ENCODE measurements around the gene CDK6.

DNA sequence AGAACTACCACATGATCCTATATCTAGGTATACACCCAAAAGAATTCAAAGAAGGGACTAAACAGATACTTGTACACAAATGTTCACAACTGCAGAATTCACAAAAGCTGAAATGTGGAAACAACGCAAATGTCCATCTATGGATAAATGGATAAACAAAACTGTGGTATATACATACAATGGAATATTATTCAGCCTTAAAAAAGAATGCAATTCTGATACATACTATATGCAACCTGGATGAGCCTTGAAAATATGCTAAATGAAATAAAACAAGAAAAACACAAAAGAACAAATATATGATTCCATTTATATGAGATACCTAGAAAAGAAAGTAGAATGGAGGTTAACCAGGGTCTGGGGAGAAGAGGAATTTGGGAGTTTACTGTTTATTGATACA lies 253.4 kb downstream of the CDK6 start:
- TF ChIP-seq, protein P1, sequence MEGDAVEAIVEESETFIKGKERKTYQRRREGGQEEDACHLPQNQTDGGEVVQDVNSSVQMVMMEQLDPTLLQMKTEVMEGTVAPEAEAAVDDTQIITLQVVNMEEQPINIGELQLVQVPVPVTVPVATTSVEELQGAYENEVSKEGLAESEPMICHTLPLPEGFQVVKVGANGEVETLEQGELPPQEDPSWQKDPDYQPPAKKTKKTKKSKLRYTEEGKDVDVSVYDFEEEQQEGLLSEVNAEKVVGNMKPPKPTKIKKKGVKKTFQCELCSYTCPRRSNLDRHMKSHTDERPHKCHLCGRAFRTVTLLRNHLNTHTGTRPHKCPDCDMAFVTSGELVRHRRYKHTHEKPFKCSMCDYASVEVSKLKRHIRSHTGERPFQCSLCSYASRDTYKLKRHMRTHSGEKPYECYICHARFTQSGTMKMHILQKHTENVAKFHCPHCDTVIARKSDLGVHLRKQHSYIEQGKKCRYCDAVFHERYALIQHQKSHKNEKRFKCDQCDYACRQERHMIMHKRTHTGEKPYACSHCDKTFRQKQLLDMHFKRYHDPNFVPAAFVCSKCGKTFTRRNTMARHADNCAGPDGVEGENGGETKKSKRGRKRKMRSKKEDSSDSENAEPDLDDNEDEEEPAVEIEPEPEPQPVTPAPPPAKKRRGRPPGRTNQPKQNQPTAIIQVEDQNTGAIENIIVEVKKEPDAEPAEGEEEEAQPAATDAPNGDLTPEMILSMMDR (IDR thresholded peaks at IDR 0.05; ENCODE audit: low read depth, low read length) = no peak
- TF ChIP-seq EZH2phosphoT487 (IDR thresholded peaks at IDR 0.05; ENCODE audit: low read depth) = no peak

All from OCI-LY3 (cell line).